Body of pancreas (tissue), 4 donors: Measurements from ENCODE around the gene GRIN2C. TPM values are rescaled to one million over a fixed set of nuclear protein-coding genes. Genes with fewer than 3 reads are reported as not detected.
"Not testable (repeated sequence)": the region's sequence is repeated elsewhere in the genome, so short reads cannot be mapped to it uniquely, and the experiment has no call there.

Experiments
- ATAC-seq: fragments of 150-250 bp; one replicate; pipeline ENCODE4 v1.9.1; 2016
- DNase-seq, 4 donors: peaks; one replicate each; pipeline ENCODE4 v3.0.0-alpha.2; 2019
- H3K27ac ChIP-seq, 4 donors: fragments of 200-600 bp; sonication (generic); 1 replicate in 3 of 4; 2 replicates in 1 of 4; pipeline versions ENCODE4 v1.5.1 to v1.6.1; 2016 to 2019; ENCODE audit warnings: mild to moderate bottlenecking in 1 of 4, mixed read lengths in 1 of 4, moderate library complexity in 1 of 4
- H3K27me3 ChIP-seq, 2 donors: fragments of 200-600 bp; sonication (generic); one replicate each; pipeline ENCODE4 v1.6.0; 2016; ENCODE audit warnings: mild to moderate bottlenecking in 1 of 2
- H3K36me3 ChIP-seq, 2 donors: fragments of 200-600 bp; sonication (generic); replicated peaks in 1 of 2; 2 replicates each; pipeline ENCODE4 v1.5.1; 2016; ENCODE audit warnings: low read depth in 2 of 2; ENCODE audit not compliant: insufficient read depth in 1 of 2
- H3K4me1 ChIP-seq: fragments of 200-600 bp; sonication (generic); one replicate; pipeline ENCODE4 v1.6.0; 2016
- H3K4me3 ChIP-seq, 2 donors: fragments of 200-600 bp; sonication (generic); 1 replicate in 1 of 2; 2 replicates in 1 of 2; pipeline ENCODE4 v1.5.1; 2016 to 2019
- H3K9me3 ChIP-seq, 3 donors: fragments of 200-600 bp; sonication (generic); 1 replicate in 2 of 3; 2 replicates in 1 of 3; pipeline ENCODE4 v1.5.1; 2016
- CTCF ChIP-seq, 7 experiments: fragments of 450-650 bp in 4 of 7; fragments of 200-600 bp in 3 of 7; sonication (generic) in 3 of 7; IDR thresholded peaks; one replicate each; pipeline ENCODE4 v1.5.1; 2016 to 2019; ENCODE audit warnings: antibody characterized with exemption in 7 of 7
- POLR2A ChIP-seq, 3 donors: fragments of 450-650 bp; IDR thresholded peaks; one replicate each; pipeline ENCODE4 v1.6.1; 2016; ENCODE audit warnings: antibody characterized with exemption in 3 of 3, mild to moderate bottlenecking in 2 of 3
- WGBS, 2 donors: methylation state at CpG; one replicate each; pipeline ENCODE4 v1.1.5; 2017; 5-methylcytosine and 5-hydroxymethylcytosine counted together
- intact Hi-C: fragments of 100-400 bp; cut with DNase I; formaldehyde crosslinking; loops from one replicate; pipeline ENCODE4 v1.15.1; 2023
- total RNA-seq, 2 donors: library from RNA; depleted of rRNA; stranded (reverse); fragments of >200 nt; gene quantifications; one replicate each; pipeline ENCODE4 v1.1.0, GENCODE V29; 2016

The GRIN2C gene
- not detected for total RNA-seq

- Histone ChIP-seq H3K9me3 (no peaks in the 10 kb centered on the region), H3K4me3 (no peak within 1 kb of the TSS), H3K36me3 (no peaks in the 10 kb centered on the region), H3K4me1 (peaks cover 27% of the 10 kb centered on the region), H3K27me3 (peaks cover 4 to 40% of the 10 kb centered on the region in 2 donors), H3K27ac (no peak within 1 kb of the TSS)
- 0 to 1% methylated on average over 2 to 50 of the region's 72 CpGs for WGBS, 2 donors
- no peak for DNase-seq
- no peak for ATAC-seq
- TF ChIP-seq POLR2A (IDR thresholded peaks at IDR 0.05) (no peak), CTCF (IDR thresholded peaks at IDR 0.05) (peak in 2 of 7 experiments; percentile 34 to 43)
- intact Hi-C loops: loop anchor here (5.0 kb wide), 1 partner anchor 67 kb away; no protein-coding TSS in a partner anchor
These were observed at the start of gene GRIN2C for GRCh38 chr17:74859459-74860228. Gene GRIN2C, minus strand, starts transcription at chr17:74859885. Its CDS starts 4,793 bp downstream, at chr17:74855092.

DNA sequence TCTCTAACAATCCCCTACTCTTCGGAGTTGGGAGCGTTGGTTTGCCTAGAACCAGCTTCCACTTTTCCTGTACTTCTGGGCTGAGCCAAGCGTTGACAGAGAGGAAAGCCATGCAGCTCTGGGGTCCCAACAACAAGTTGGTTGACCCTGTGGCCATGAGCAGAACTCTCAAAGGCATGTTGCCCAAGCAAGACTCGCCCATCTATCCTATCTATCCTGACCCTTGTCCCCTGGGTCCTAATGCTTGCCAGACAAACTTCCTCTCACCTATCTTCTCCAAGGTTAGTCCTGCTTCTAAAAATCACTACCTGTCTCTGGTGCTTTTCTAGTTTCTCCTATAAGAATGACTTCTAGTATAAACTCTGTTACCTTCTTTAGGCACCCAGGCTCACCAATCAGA lies 49.4 kb upstream of the GRIN2C start:
- H3K4me1 ChIP-seq, H3K36me3 ChIP-seq, intact Hi-C loops, H3K27ac ChIP-seq, H3K9me3 ChIP-seq, H3K4me3 ChIP-seq, H3K27me3 ChIP-seq, ATAC-seq, DNase-seq: not testable (repeated sequence)
- 69 to 75% methylated on average over 4 of the region's 4 CpGs for WGBS, 2 donors

- Histone ChIP-seq H3K9me3 (no peaks in the 10 kb centered on the region), H3K27me3 (no peaks in the 10 kb centered on the region), H3K27ac (no peak overlapping the region), H3K4me3 (no peak overlapping the region), H3K36me3 (no peaks in the 10 kb centered on the region), H3K4me1 (no peaks in the 10 kb centered on the region)
- DNase-seq: no peak
- intact Hi-C loops: no loop called here
- ATAC-seq: no peak
- 90% methylated on average over 16 of the region's 34 CpGs; no CpG with 5 or more reads in 1 of the 2 donors for WGBS, 2 donors
- no peak for TF ChIP-seq POLR2A (IDR thresholded peaks at IDR 0.05)
- TF ChIP-seq CTCF (IDR thresholded peaks at IDR 0.05): no peak
These were observed 47.3 kb upstream of the GRIN2C start for GRCh38 chr17:74907012-74907411.

DNA sequence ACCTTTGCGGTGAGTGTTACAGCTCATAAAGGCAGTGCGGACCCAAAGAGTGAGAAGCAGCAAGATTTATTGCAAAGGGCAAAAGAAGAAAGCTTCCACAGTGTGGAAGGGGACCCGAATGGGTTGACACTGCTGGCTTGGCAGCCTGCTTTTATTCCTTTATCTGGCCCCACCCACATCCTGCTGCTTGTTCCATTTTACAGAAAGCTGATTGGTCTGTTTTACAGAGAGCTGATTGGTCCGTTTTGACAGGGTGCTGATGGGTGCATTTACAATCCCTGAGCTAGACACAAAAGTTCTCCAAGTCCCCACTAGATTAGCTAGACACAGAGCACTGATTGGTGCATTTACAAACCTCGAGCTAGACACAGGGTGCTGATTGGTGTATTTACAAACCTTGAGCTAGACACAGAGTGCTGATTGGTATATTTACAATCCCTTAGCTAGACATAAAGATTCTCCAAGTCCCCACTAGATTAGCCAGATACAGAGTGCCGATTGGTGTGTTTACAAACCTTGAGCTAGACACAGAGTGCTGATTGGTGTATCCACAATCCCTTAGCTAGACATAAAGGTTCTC lies 46.6 kb upstream of the GRIN2C start:
- intact Hi-C loops: not testable (repeated sequence)

DNA sequence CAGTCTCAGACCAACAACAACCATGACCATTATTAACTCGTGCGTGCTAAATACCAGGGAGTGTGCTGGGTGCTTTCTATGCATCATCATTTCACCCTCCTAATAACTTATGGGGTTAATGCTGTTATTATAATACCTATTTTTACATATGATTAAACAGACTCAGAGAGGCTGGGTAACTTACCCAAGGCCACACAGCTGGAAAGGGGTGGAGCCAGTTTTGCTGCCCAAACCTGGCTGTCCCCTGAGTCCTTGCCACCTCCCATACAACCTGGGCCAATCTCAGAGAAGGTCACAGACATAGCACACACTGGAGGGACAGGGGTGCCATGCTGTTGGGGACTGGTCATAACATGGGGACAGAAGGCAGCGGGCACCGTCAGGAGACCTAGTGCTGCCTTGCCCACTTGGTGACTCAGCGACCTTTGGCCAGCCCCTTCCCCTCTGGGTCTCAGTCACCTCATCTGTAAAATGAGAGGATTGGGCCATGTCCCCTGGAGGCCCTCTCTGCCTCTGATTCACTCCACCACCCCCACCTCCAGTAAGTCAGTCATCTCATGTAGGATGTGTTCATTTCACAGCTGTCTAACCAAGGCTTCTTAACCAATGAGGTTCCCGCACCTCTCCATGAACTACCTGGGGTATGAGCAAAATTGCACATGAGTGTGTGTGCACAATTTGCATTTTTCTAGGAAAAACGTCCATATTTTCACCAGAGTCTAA lies 45.2 kb upstream of the GRIN2C start:
- Histone ChIP-seq H3K9me3 (no peaks in the 10 kb centered on the region), H3K36me3 (no peaks in the 10 kb centered on the region), H3K4me3 (no peak overlapping the region), H3K4me1 (no peaks in the 10 kb centered on the region), H3K27me3 (no peaks in the 10 kb centered on the region), H3K27ac (no peak overlapping the region)
- TF ChIP-seq POLR2A (IDR thresholded peaks at IDR 0.05) (no peak), CTCF (IDR thresholded peaks at IDR 0.05) (no peak)
- intact Hi-C loops: no loop called here
- 77 to 79% methylated on average over 6 to 7 of the region's 7 CpGs for WGBS, 2 donors
- ATAC-seq (no peak), DNase-seq (no peak)

More for the DNA sequence above, 46.6 kb upstream of the GRIN2C start:
- H3K27ac ChIP-seq, ATAC-seq, DNase-seq, H3K9me3 ChIP-seq, H3K4me3 ChIP-seq, H3K4me1 ChIP-seq, H3K27me3 ChIP-seq, H3K36me3 ChIP-seq: not testable (repeated sequence)
- WGBS, 2 donors: 58 to 62% methylated on average over 6 of the region's 6 CpGs
